Upper lobe of right lung (tissue), 1 donor: Measurements from ENCODE around the gene ODF2. TPM values are rescaled to one million over a fixed set of nuclear protein-coding genes. Genes with fewer than 3 reads are reported as not detected.

Experiments used
- ATAC-seq: fragments of 200-7000 bp; cut with Tn5 transposase; one replicate; pipeline ENCODE4 v1.9.1; 2020; ENCODE audit warnings: mild to moderate bottlenecking, moderate library complexity
- DNase-seq: peaks from one replicate; pipeline ENCODE4 v3.0.0-alpha.2; 2020
- H3K27ac ChIP-seq: fragments of 200-600 bp; one replicate; pipeline ENCODE4 v1.8.0; 2022
- H3K27me3 ChIP-seq: fragments of 200-600 bp; one replicate; pipeline ENCODE4 v1.8.0; 2022; ENCODE audit warnings: mild to moderate bottlenecking
- H3K36me3 ChIP-seq: fragments of 200-600 bp; one replicate; pipeline ENCODE4 v1.8.0; 2022
- H3K4me1 ChIP-seq: fragments of 200-600 bp; one replicate; pipeline ENCODE4 v1.8.0; 2022
- H3K4me3 ChIP-seq: fragments of 200-600 bp; one replicate; pipeline ENCODE4 v1.8.0; 2022; ENCODE audit warnings: mild to moderate bottlenecking
- H3K9me3 ChIP-seq: fragments of 200-600 bp; one replicate; pipeline ENCODE4 v1.8.0; 2022
- CTCF ChIP-seq: fragments of 200-600 bp; IDR thresholded peaks from one replicate; pipeline ENCODE4 v1.8.0; 2022; ENCODE audit warnings: antibody characterized with exemption
- intact Hi-C: fragments of 100-400 bp; cut with DNase I; formaldehyde crosslinking; loops from one replicate; pipeline ENCODE4 v1.11.0; 2022
- total RNA-seq: library from RNA; stranded (reverse); fragmentation: NEBNext Ultra II Directional; extraction: Animal tissue kit (Norgen Biotek cat#: 25700); gene quantifications from one replicate; pipeline ENCODE4 v1.2.1, GENCODE V29; 2021
- donor health status: DM: no; HTN: yes; CAD: no; lungs with severe emphysema.

ODF2 gene
- total RNA-seq, 1 donor from 2014 or later, result 17.3 TPM

GRCh38 chr9:128512820-128513219 is 57.0 kb downstream of the ODF2 start:
- intact Hi-C loops, result no loop called here
- no peak for TF ChIP-seq CTCF
- Histone ChIP-seq H3K27ac (no peak overlapping the region), H3K27me3 (no peaks in the 10 kb centered on the region), H3K4me1 (no peaks in the 10 kb centered on the region), H3K9me3 (no peaks in the 10 kb centered on the region), H3K4me3 (no peak overlapping the region), H3K36me3 (peaks cover 81% of the 10 kb centered on the region)
- ATAC-seq, result no peak
- DNase-seq, result no peak

GRCh38 chr9:128521956-128522355 is 66.2 kb downstream of the ODF2 start:
- Histone ChIP-seq H3K36me3 (peaks cover 77% of the 10 kb centered on the region), H3K4me3 (no peak overlapping the region), H3K4me1 (no peaks in the 10 kb centered on the region), H3K27me3 (no peaks in the 10 kb centered on the region), H3K9me3 (no peaks in the 10 kb centered on the region), H3K27ac (no peak overlapping the region)
- ATAC-seq, result no peak
- intact Hi-C loops, result no loop called here
- DNase-seq, result no peak
- no peak for TF ChIP-seq CTCF

- Histone ChIP-seq H3K27me3 (no peaks in the 10 kb centered on the region), H3K9me3 (no peaks in the 10 kb centered on the region), H3K36me3 (peaks cover 75% of the 10 kb centered on the region), H3K4me1 (no peaks in the 10 kb centered on the region), H3K4me3 (no peak overlapping the region), H3K27ac (no peak overlapping the region)
- TF ChIP-seq CTCF, result no peak
- intact Hi-C loops, result no loop called here
- peak; percentile 45 for ATAC-seq
- DNase-seq, result no peak
These were observed 67.6 kb downstream of the ODF2 start for GRCh38 chr9:128523199-128523925.

GRCh38 chr9:128526720-128527119 is 70.9 kb downstream of the ODF2 start:
- H3K36me3 ChIP-seq, result peaks cover 92% of the 10 kb centered on the region
- no peak overlapping the region for H3K4me3 ChIP-seq
- no peak for DNase-seq
- no peak for TF ChIP-seq CTCF
- intact Hi-C loops, result no loop called here
- no peak overlapping the region for H3K27ac ChIP-seq
- H3K4me1 ChIP-seq, result no peaks in the 10 kb centered on the region
- H3K9me3 ChIP-seq, result no peaks in the 10 kb centered on the region
- ATAC-seq, result no peak
- no peaks in the 10 kb centered on the region for H3K27me3 ChIP-seq

- no peak for DNase-seq
- Histone ChIP-seq H3K27ac (no peak overlapping the region), H3K36me3 (peaks cover 96% of the 10 kb centered on the region), H3K4me3 (no peak overlapping the region), H3K27me3 (no peaks in the 10 kb centered on the region), H3K9me3 (no peaks in the 10 kb centered on the region), H3K4me1 (no peaks in the 10 kb centered on the region)
- TF ChIP-seq CTCF, result no peak
- intact Hi-C loops, result no loop called here
- no peak for ATAC-seq
These were observed 72.8 kb downstream of the ODF2 start for GRCh38 chr9:128528445-128529160.
